Muscle of leg (tissue), 11 donors: ENCODE results near the gene ITK. TPM values are rescaled to one million over a fixed set of nuclear protein-coding genes. Genes with fewer than 3 reads are reported as not detected.

ENCODE experiments used
- DNase-seq: peaks from one replicate; pipeline ENCODE4 v3.0.0; 2013
- H3K27ac ChIP-seq: one replicate; pipeline ENCODE4 v1.5.1; 2013; ENCODE audit warnings: mild to moderate bottlenecking, low read length, control low read depth
- H3K27me3 ChIP-seq: one replicate; pipeline ENCODE4 v1.6.1; 2013; ENCODE audit warnings: low read length; ENCODE audit not compliant: control insufficient read depth, insufficient read depth
- H3K36me3 ChIP-seq: one replicate; pipeline ENCODE4 v1.6.1; 2013; ENCODE audit warnings: low read length; ENCODE audit not compliant: control insufficient read depth, insufficient read depth
- H3K4me1 ChIP-seq: one replicate; pipeline ENCODE4 v1.6.1; 2013; ENCODE audit warnings: low read length; ENCODE audit not compliant: control insufficient read depth, insufficient read depth
- H3K4me3 ChIP-seq: one replicate; pipeline ENCODE4 v1.5.1; 2013; ENCODE audit warnings: low read length, control low read depth
- H3K9me3 ChIP-seq: replicated peaks from 2 replicates; pipeline ENCODE4 v1.6.1; 2013; ENCODE audit warnings: low read depth, low read length; ENCODE audit not compliant: control insufficient read depth
- WGBS: methylation state at CpG from one replicate; pipeline ENCODE4 v1.1.5; 2013; ENCODE audit warnings: missing lambda C conversion rate; ENCODE audit not compliant: insufficient coverage; 5-methylcytosine and 5-hydroxymethylcytosine counted together
- polyA plus RNA-seq, 8 donors: library from polyadenylated mRNA; unstranded; fragments of 120-200 nt; gene quantifications; one replicate each; pipeline versions ENCODE4 v1.2.1 to v1.2.3, GENCODE V29; 2013; ENCODE audit warnings: inconsistent platforms in 1 of 8, low replicate concordance in 1 of 8; ENCODE audit not compliant: insufficient read length in 8 of 8, insufficient read depth in 1 of 8
- total RNA-seq: library from RNA; stranded (reverse); fragments of 120-200 nt; gene quantifications from one replicate; pipeline ENCODE4 v1.2.4, GENCODE V29; 2013

ITK gene
- total and polyA plus RNA-seq, 9 donors, result 0.08 to 0.54 (median 0.21) TPM

DNA sequence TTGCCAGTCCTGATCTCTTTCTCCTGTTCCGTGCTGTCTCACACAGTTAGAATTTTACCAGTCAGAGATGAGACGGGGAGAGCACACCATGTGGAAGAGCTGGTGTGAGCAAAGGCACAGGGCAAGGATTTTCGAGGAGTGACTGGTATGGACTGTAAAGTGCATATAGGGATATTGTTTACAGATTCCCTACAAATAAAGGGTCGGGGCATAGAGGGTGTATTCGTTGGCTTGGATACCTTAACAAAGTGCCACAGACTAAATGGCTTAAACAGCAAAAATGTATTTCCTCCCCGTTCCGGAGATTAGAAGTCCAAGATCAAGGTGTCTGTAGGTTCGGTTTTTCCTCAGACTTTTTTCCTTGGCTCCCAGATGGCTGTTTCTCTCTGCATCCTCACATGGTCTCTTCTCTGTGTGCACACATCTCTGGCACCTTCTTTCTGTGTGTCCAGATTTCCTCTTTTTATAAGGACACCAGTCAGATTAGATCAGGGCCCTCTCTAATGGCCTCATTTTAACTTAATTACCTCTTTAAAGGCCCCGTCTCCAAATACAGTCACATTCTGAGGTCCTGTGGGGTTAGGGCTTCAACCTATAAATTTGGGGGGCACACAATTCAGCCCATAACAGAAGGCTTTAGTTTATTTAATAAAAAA lies 108.7 kb downstream of the ITK start:
- Histone ChIP-seq H3K9me3 (no peaks in the 10 kb centered on the region), H3K27me3 (no peaks in the 10 kb centered on the region), H3K4me3 (no peak overlapping the region), H3K4me1 (no peaks in the 10 kb centered on the region), H3K27ac (no peak overlapping the region), H3K36me3 (no peaks in the 10 kb centered on the region)
- 79% methylated on average over 4 of the region's 9 CpGs for WGBS
- DNase-seq, result no peak

DNA sequence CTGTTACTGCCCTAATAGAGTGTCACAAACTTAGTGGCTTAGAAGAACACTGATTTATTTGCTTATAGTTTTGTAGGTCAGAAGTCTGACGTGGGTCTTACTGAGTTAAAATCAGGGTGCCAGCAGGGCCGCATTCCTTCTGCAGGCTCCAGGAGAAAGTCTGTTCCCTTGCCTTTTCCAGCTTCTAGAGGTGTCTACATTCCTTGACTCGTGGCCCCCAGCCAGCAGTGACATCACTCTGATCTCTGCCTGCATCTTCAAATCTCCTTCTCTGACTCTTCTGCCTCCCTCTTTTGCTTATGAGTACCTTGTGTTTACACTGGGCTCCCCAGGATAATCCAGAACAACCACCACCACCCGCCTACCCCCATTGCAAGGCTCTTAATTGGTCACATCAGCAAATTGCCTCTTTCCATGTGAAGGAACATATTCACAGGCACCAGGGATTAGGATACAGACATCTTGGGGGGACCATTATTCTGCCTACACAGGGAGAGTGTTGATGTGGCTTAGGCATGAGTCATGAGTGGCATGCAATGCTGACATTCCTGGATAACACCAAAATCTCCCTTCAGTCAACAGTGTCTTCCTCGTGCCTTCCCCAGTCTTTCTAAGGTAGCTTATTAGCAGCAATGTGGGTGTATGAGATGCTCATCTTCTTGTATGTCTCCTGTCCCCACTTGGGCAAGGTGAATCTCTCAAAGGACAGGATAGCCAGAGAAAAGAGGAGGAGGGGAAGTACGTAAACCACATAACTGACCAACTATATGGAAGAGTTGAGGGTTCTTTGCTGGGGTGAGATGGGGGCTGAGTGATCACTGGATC lies 109.7 kb downstream of the ITK start:
- no peak overlapping the region for H3K27ac ChIP-seq
- DNase-seq, result no peak
- H3K27me3 ChIP-seq, result no peaks in the 10 kb centered on the region
- no peaks in the 10 kb centered on the region for H3K9me3 ChIP-seq
- no peaks in the 10 kb centered on the region for H3K36me3 ChIP-seq
- no peak overlapping the region for H3K4me3 ChIP-seq
- 61% methylated on average over 3 of the region's 6 CpGs for WGBS
- no peaks in the 10 kb centered on the region for H3K4me1 ChIP-seq

DNA sequence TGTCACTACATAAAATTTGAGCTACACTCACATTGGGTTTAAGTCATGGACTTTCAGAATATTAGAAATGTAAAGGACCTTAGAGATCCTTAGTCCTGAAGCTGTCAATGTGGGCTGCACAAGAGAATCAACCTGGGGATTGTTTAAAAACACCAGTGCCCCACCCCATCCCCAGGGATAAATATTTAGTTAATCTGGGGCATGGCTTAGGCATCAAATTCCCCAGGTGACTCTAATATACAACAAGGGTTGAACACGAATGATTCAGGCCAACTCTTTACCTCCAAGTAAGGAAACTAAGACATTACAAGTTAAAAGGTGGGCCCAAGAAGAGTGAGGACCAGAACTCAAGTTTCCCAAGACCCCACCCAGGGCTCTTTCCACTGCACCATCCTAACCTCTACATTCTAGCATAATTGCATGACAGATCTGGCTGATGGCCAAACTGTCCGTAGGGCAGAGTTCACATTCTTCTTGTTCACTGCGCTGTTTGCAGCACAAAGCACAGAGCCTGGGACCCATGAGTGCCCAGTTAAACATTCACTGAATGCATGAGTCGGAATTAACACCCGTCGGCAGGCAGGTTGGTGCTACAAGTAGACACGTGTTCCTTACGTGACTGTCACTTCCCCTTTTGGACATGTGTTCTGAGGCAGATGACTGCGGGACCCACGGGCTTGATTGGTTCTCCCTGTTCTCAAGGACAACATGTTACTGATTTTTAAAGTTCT lies 110.5 kb downstream of the ITK start:
- no peak overlapping the region for H3K4me3 ChIP-seq
- DNase-seq, result no peak
- H3K9me3 ChIP-seq, result no peaks in the 10 kb centered on the region
- H3K4me1 ChIP-seq, result no peaks in the 10 kb centered on the region
- 77% methylated on average over 7 of the region's 10 CpGs for WGBS
- H3K27ac ChIP-seq, result no peak overlapping the region
- H3K36me3 ChIP-seq, result no peaks in the 10 kb centered on the region
- no peaks in the 10 kb centered on the region for H3K27me3 ChIP-seq

- Histone ChIP-seq H3K27ac (no peak overlapping the region), H3K4me1 (no peaks in the 10 kb centered on the region), H3K4me3 (no peak overlapping the region), H3K27me3 (no peaks in the 10 kb centered on the region), H3K36me3 (no peaks in the 10 kb centered on the region), H3K9me3 (no peaks in the 10 kb centered on the region)
- no CpG with 5 or more reads among the region's 3 CpGs for WGBS
- no peak for DNase-seq
Observed at GRCh38 chr5:157292599-157292998, 112.0 kb downstream of the ITK start.

DNA sequence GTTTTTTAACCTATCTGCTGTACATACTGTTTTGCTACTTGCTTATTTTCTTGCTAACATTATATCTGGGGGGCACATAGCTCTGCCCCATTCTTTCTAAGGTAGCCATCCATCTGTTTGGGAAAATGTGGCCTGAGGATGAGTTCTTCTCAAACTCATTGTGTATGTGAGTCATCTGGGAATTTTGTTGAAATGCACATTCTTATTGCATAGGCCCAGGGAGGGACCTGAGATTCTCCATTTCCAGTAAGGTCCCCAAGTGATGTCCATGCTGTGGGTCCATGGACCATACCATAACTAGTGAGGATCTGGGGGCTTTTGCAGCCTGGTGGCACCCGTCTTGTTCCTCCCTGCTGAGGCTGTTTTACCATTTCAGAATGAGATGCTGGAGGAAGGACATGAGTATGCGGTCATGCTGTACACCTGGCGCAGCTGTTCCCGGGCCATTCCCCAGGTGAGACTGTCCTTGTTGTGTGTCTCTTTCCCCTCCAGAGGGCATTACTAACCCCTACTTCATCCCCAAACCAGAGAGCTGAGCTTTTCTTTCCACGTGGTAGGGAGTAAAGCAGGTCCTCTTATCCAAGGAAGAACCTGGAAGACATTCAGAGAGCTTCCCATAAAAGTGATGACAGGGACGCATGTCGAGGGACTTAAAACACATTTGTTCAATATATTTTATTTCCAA lies 113.9 kb downstream of the ITK start:
- no peaks in the 10 kb centered on the region for H3K27me3 ChIP-seq
- no peak for DNase-seq
- H3K4me1 ChIP-seq, result no peaks in the 10 kb centered on the region
- no peaks in the 10 kb centered on the region for H3K36me3 ChIP-seq
- WGBS, result no CpG with 5 or more reads among the region's 7 CpGs
- H3K9me3 ChIP-seq, result no peaks in the 10 kb centered on the region
- H3K4me3 ChIP-seq, result no peak overlapping the region
- no peak overlapping the region for H3K27ac ChIP-seq

DNA sequence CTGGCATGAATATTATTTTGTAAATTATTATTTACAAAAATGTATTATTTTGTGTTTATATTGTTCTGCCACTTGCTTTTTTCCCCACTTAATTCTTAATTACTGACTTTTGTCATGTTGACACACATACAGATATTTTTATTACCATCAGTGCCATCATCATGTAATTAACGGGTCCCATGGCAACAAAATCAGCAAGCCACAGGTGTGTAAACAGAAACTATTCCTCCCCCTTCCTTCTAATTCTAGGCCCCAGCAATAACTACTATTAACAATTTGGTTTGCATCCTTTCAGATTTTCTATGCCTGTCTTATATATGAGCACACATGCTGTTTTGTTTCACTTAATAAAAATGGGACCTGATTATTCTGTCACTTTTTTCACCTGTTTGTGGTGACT lies 114.6 kb downstream of the ITK start:
- H3K4me1 ChIP-seq, result no peaks in the 10 kb centered on the region
- H3K4me3 ChIP-seq, result no peak overlapping the region
- H3K27me3 ChIP-seq, result no peaks in the 10 kb centered on the region
- WGBS, result no CpG with 5 or more reads among the region's 1 CpG
- DNase-seq, result no peak
- no peaks in the 10 kb centered on the region for H3K9me3 ChIP-seq
- H3K27ac ChIP-seq, result no peak overlapping the region
- no peaks in the 10 kb centered on the region for H3K36me3 ChIP-seq

- Histone ChIP-seq H3K9me3 (no peaks in the 10 kb centered on the region), H3K4me1 (no peaks in the 10 kb centered on the region), H3K27me3 (no peaks in the 10 kb centered on the region), H3K27ac (no peak overlapping the region), H3K36me3 (no peaks in the 10 kb centered on the region), H3K4me3 (no peak overlapping the region)
- 94% methylated on average over 9 of the region's 10 CpGs for WGBS
- DNase-seq, result no peak
Observed at GRCh38 chr5:157300564-157300963, 119.9 kb downstream of the ITK start.

DNA sequence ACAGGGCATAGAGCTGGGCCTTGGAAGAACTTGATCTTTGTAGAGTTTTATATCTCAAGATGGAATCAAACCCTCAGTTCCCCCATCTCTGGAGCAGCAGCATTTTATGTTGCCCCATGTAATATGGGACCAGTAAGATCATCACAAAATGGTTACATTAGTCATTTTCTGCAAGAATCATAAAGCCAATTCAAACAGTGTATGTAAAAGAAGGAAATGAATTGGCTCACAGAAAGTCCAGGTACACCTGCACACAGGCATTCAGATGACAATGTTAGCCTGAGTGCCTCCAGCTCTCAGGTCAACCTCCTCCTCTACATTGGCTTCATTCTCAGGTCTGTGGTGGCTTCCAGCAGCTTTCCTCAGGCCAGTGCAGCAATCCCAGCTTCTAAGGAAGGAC lies 120.4 kb downstream of the ITK start:
- Histone ChIP-seq H3K27me3 (no peaks in the 10 kb centered on the region), H3K27ac (no peak overlapping the region), H3K4me3 (no peak overlapping the region), H3K36me3 (no peaks in the 10 kb centered on the region), H3K9me3 (no peaks in the 10 kb centered on the region), H3K4me1 (no peaks in the 10 kb centered on the region)
- DNase-seq, result no peak

DNA sequence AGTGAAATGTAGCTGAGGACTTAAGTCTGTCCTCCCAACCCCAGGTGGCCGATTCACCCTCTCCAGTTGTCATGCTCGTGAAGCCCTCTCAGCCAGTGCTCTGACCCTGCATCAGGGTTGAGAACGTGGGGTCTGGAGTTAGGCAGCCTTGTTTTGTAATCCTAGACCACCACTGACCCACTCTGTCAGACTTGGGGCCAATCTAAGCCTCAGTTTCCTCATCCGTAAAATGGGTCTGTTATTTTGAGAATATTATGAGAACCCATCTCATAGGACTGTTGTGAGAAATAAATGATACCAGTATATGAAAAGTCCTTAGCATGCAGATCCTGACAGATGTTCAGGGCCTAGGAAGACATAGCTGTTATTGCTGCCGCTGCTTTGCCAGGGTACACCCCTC lies 122.4 kb downstream of the ITK start:
- H3K4me1 ChIP-seq, result no peaks in the 10 kb centered on the region
- DNase-seq, result no peak
- H3K27me3 ChIP-seq, result no peaks in the 10 kb centered on the region
- no peak overlapping the region for H3K4me3 ChIP-seq
- no peak overlapping the region for H3K27ac ChIP-seq
- WGBS, result 96% methylated on average over 4 of the region's 5 CpGs
- H3K9me3 ChIP-seq, result no peaks in the 10 kb centered on the region
- no peaks in the 10 kb centered on the region for H3K36me3 ChIP-seq
